ENCODE data around the gene AUP1. TPM values are rescaled to one million over a fixed set of nuclear protein-coding genes. Genes with fewer than 3 reads are reported as not detected.
A peak's percentile ranks its signal among the peaks of the same experiment; 100 is the strongest.

Gene AUP1
- total and polyA plus RNA-seq, 9 of the 15 experiments (the other 6 are each of a cell fraction or from before 2014, with no cell fraction given), result 70.7 to 245 (median 165) TPM

DNA sequence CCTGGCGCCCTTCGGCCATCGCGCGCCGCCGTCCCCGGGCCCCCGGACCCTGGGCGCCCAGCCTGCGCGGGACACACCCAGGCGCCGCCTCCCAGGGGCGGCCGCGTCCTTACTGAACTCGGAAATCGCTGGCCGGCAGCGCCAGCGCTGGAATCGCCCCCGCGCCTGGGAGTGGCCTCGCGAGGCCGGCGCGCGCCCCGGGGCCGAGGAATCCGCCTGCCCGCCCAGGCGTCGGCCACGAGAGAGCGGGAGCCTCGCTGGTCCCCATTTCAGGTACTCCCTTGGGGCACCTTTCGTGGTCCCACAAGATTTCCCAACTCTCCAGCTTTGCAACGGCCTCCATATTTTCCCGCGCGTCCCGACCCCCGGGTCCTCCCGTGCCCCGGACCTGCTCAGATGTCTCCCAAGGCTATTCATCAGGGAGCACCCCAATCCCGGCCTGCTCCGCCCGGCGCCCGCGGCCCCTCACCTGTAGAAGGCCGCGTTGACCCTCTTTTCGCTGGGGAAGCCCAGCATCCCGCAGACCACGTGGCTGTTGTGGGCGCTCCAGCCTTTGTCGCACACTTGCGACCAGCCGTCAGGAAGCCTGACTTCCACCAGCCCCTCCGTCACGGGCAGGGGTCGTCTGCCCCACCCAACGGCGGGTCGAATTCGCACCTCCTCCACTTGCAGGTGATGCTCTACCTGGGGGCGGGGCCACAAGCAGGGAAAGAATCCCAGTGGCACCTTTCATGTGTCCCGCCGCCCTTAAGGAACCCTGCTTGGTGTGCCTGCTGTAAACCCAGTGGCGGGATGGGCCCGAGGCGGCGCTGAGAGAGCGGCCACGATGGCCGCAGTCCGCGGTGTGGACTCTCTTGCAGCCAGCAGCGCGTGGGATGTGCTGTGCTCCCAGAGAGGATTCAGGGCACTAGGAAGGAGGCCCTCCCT is 19.7 kb upstream of the AUP1 start (continued):
- TF ChIP-seq, protein P1, sequence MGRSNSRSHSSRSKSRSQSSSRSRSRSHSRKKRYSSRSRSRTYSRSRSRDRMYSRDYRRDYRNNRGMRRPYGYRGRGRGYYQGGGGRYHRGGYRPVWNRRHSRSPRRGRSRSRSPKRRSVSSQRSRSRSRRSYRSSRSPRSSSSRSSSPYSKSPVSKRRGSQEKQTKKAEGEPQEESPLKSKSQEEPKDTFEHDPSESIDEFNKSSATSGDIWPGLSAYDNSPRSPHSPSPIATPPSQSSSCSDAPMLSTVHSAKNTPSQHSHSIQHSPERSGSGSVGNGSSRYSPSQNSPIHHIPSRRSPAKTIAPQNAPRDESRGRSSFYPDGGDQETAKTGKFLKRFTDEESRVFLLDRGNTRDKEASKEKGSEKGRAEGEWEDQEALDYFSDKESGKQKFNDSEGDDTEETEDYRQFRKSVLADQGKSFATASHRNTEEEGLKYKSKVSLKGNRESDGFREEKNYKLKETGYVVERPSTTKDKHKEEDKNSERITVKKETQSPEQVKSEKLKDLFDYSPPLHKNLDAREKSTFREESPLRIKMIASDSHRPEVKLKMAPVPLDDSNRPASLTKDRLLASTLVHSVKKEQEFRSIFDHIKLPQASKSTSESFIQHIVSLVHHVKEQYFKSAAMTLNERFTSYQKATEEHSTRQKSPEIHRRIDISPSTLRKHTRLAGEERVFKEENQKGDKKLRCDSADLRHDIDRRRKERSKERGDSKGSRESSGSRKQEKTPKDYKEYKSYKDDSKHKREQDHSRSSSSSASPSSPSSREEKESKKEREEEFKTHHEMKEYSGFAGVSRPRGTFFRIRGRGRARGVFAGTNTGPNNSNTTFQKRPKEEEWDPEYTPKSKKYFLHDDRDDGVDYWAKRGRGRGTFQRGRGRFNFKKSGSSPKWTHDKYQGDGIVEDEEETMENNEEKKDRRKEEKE (IDR thresholded peaks at IDR 0.05; ENCODE audit: borderline replicate concordance in 1 of 2, control insufficient read depth in 1 of 2, low read depth in 2 of 2, low read length in 1 of 2), result no peak
- no peak for TF ChIP-seq NFYB (IDR thresholded peaks at IDR 0.05; ENCODE audit: extremely low read depth, insufficient read length)
- TF ChIP-seq ZSCAN32 (CRISPR knock-in tag; IDR thresholded peaks at IDR 0.05), result no peak
- TF ChIP-seq RFX1 (IDR thresholded peaks at IDR 0.05), result no peak
- TF ChIP-seq MECOM (CRISPR knock-in tag; IDR thresholded peaks at IDR 0.05), result no peak
- TF ChIP-seq SMAD4 (CRISPR knock-in tag; conservative IDR thresholded peaks at IDR 0.05), result peak; percentile 78
- TF ChIP-seq, protein P2, sequence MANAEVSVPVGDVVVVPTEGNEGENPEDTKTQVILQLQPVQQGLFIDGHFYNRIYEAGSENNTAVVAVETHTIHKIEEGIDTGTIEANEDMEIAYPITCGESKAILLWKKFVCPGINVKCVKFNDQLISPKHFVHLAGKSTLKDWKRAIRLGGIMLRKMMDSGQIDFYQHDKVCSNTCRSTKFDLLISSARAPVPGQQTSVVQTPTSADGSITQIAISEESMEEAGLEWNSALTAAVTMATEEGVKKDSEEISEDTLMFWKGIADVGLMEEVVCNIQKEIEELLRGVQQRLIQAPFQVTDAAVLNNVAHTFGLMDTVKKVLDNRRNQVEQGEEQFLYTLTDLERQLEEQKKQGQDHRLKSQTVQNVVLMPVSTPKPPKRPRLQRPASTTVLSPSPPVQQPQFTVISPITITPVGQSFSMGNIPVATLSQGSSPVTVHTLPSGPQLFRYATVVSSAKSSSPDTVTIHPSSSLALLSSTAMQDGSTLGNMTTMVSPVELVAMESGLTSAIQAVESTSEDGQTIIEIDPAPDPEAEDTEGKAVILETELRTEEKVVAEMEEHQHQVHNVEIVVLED (CRISPR knock-in tag; IDR thresholded peaks at IDR 0.05), result 0 out of 2 replicates have a peak, but pooled peaks have one; percentile 19
- TF ChIP-seq, protein P3, sequence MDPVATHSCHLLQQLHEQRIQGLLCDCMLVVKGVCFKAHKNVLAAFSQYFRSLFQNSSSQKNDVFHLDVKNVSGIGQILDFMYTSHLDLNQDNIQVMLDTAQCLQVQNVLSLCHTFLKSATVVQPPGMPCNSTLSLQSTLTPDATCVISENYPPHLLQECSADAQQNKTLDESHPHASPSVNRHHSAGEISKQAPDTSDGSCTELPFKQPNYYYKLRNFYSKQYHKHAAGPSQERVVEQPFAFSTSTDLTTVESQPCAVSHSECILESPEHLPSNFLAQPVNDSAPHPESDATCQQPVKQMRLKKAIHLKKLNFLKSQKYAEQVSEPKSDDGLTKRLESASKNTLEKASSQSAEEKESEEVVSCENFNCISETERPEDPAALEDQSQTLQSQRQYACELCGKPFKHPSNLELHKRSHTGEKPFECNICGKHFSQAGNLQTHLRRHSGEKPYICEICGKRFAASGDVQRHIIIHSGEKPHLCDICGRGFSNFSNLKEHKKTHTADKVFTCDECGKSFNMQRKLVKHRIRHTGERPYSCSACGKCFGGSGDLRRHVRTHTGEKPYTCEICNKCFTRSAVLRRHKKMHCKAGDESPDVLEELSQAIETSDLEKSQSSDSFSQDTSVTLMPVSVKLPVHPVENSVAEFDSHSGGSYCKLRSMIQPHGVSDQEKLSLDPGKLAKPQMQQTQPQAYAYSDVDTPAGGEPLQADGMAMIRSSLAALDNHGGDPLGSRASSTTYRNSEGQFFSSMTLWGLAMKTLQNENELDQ (CRISPR knock-in tag; IDR thresholded peaks at IDR 0.05; ENCODE audit: borderline replicate concordance), result no peak
- TF ChIP-seq, protein P4, sequence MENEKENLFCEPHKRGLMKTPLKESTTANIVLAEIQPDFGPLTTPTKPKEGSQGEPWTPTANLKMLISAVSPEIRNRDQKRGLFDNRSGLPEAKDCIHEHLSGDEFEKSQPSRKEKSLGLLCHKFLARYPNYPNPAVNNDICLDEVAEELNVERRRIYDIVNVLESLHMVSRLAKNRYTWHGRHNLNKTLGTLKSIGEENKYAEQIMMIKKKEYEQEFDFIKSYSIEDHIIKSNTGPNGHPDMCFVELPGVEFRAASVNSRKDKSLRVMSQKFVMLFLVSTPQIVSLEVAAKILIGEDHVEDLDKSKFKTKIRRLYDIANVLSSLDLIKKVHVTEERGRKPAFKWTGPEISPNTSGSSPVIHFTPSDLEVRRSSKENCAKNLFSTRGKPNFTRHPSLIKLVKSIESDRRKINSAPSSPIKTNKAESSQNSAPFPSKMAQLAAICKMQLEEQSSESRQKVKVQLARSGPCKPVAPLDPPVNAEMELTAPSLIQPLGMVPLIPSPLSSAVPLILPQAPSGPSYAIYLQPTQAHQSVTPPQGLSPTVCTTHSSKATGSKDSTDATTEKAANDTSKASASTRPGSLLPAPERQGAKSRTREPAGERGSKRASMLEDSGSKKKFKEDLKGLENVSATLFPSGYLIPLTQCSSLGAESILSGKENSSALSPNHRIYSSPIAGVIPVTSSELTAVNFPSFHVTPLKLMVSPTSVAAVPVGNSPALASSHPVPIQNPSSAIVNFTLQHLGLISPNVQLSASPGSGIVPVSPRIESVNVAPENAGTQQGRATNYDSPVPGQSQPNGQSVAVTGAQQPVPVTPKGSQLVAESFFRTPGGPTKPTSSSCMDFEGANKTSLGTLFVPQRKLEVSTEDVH (IDR thresholded peaks at IDR 0.05; ENCODE audit: low read depth, partially characterized antibody), result peak; percentile 27
- 0 out of 2 replicates have a peak, but pooled peaks have one; percentile 32 for TF ChIP-seq TCF7 (IDR thresholded peaks at IDR 0.05; ENCODE audit: borderline replicate concordance)
- 0 out of 4 replicates have a peak, but pooled peaks of 1 of the 2 experiments have one; percentile 16 for TF ChIP-seq KDM4B (IDR thresholded peaks at IDR 0.05; ENCODE audit: borderline replicate concordance in 2 of 2, low read depth in 1 of 2)
- no peak for TF ChIP-seq ZNF507 (tag; conservative IDR thresholded peaks at IDR 0.05)
- 0 out of 2 replicates have a peak, but pooled peaks have one; percentile 58 for TF ChIP-seq XRCC5 (IDR thresholded peaks at IDR 0.05; ENCODE audit: low read depth, low read length)
- no peak for TF ChIP-seq MIER1 (IDR thresholded peaks at IDR 0.05; ENCODE audit: low read depth)
- peak; percentile 66 for TF ChIP-seq EGR1 (conservative IDR thresholded peaks at IDR 0.05)

Data from K562 (cell line).